H9 (cell line): ENCODE measurements around the gene FAM161A. TPM values are rescaled to one million over a fixed set of nuclear protein-coding genes. Genes with fewer than 3 reads are reported as not detected.

Source experiments
- DNase-seq: peaks from one replicate; pipeline ENCODE4 v3.0.0-alpha.2; 2017
- H2AFZ ChIP-seq: one replicate; pipeline ENCODE4 v1.6.1; 2013; ENCODE audit warnings: mild to moderate bottlenecking, low read length, control low read depth, moderate library complexity
- H2AK5ac ChIP-seq: 2 replicates; pipeline ENCODE4 v1.6.1; 2013; ENCODE audit warnings: low read length, control low read depth, mixed read lengths; ENCODE audit not compliant: insufficient read length
- H2BK120ac ChIP-seq: one replicate; pipeline ENCODE4 v1.6.1; 2013; ENCODE audit warnings: low read depth, mild to moderate bottlenecking, low read length, control low read depth, inconsistent platforms; ENCODE audit not compliant: poor library complexity, severe bottlenecking
- H2BK12ac ChIP-seq: 2 replicates; pipeline ENCODE4 v1.6.1; 2013; ENCODE audit warnings: low read length, control low read depth, mixed read lengths, low read depth; ENCODE audit not compliant: insufficient read length
- H2BK15ac ChIP-seq: 2 replicates; pipeline ENCODE4 v1.6.1; 2013; ENCODE audit warnings: low read depth, low read length, control low read depth
- H2BK20ac ChIP-seq: one replicate; pipeline ENCODE4 v1.6.1; 2013; ENCODE audit warnings: low read depth, mild to moderate bottlenecking, low read length, control low read depth, inconsistent platforms; ENCODE audit not compliant: poor library complexity, severe bottlenecking
- H2BK5ac ChIP-seq: 2 replicates; pipeline ENCODE4 v1.6.1; 2013; ENCODE audit warnings: low read length, control low read depth, mixed read lengths; ENCODE audit not compliant: insufficient read length
- H3K14ac ChIP-seq: 2 replicates; pipeline ENCODE4 v1.6.1; 2013; ENCODE audit warnings: low read length, control low read depth; ENCODE audit not compliant: insufficient read depth
- H3K18ac ChIP-seq: 2 replicates; pipeline ENCODE4 v1.6.1; 2013; ENCODE audit warnings: low read depth, mild to moderate bottlenecking, mixed read lengths, low read length, control low read depth; ENCODE audit not compliant: insufficient read length
- H3K23ac ChIP-seq: 2 replicates; pipeline ENCODE4 v1.6.1; 2013; ENCODE audit warnings: low read length, control low read depth, mixed read lengths, low read depth; ENCODE audit not compliant: insufficient read length
- H3K23me2 ChIP-seq: 2 replicates; pipeline ENCODE4 v1.6.1; 2013; ENCODE audit warnings: low read depth, mild to moderate bottlenecking, mixed read lengths, low read length, control low read depth; ENCODE audit not compliant: insufficient read length, poor library complexity, severe bottlenecking
- H3K27ac ChIP-seq: 2 replicates; pipeline ENCODE4 v1.5.1; 2013; ENCODE audit warnings: low read length, control low read depth, mixed read lengths, low read depth; ENCODE audit not compliant: insufficient read length
- H3K27me3 ChIP-seq: 2 replicates; pipeline ENCODE4 v1.6.1; 2013; ENCODE audit warnings: low read length, control low read depth, inconsistent platforms; ENCODE audit not compliant: insufficient read depth
- H3K4ac ChIP-seq: 2 replicates; pipeline ENCODE4 v1.6.1; 2013; ENCODE audit warnings: low read depth, mild to moderate bottlenecking, control low read depth, inconsistent platforms, low read length, moderate library complexity
- H3K4me1 ChIP-seq: 2 replicates; pipeline ENCODE4 v1.6.1; 2013; ENCODE audit warnings: low read length, control low read depth, inconsistent platforms; ENCODE audit not compliant: insufficient read depth
- H3K4me2 ChIP-seq: 2 replicates; pipeline ENCODE4 v1.6.1; 2013; ENCODE audit warnings: low read length, control low read depth, mixed read lengths; ENCODE audit not compliant: insufficient read length, insufficient read depth
- H3K56ac ChIP-seq: 2 replicates; pipeline ENCODE4 v1.6.1; 2013; ENCODE audit warnings: low read depth, mild to moderate bottlenecking, mixed read lengths, low read length, control low read depth; ENCODE audit not compliant: insufficient read length
- H3K79me1 ChIP-seq: 2 replicates; pipeline ENCODE4 v1.6.1; 2013; ENCODE audit warnings: low read depth, mild to moderate bottlenecking, moderate library complexity, low read length, control low read depth, inconsistent platforms; ENCODE audit not compliant: insufficient read depth, poor library complexity, severe bottlenecking
- H3K79me2 ChIP-seq: 2 replicates; pipeline ENCODE4 v1.6.1; 2013; ENCODE audit warnings: low read length, control low read depth, inconsistent platforms; ENCODE audit not compliant: insufficient read depth
- H3K9ac ChIP-seq: 2 replicates; pipeline ENCODE4 v1.6.1; 2013; ENCODE audit warnings: low read length, control low read depth, mixed read lengths; ENCODE audit not compliant: insufficient read length; ENCODE audit errors: extremely low read depth
- H3K9me3 ChIP-seq: one replicate; pipeline ENCODE4 v1.6.1; 2013; ENCODE audit warnings: low read depth, low read length, inconsistent platforms; ENCODE audit not compliant: control insufficient read depth
- H3T11ph ChIP-seq: one replicate; pipeline ENCODE4 v1.6.1; 2013; ENCODE audit warnings: mild to moderate bottlenecking, low read length, control low read depth, inconsistent platforms
- H4K20me1 ChIP-seq: one replicate; pipeline ENCODE4 v1.6.1; 2013; ENCODE audit not compliant: control insufficient read depth, insufficient read length, insufficient read depth
- H4K5ac ChIP-seq: 2 replicates; pipeline ENCODE4 v1.6.1; 2013; ENCODE audit warnings: low read depth, mild to moderate bottlenecking, mixed read lengths, low read length, control low read depth; ENCODE audit not compliant: insufficient read length
- H4K8ac ChIP-seq: replicated peaks from 2 replicates; pipeline ENCODE4 v1.6.1; 2013; ENCODE audit warnings: low read length, control low read depth, mixed read lengths, low read depth; ENCODE audit not compliant: insufficient read length
- H4K91ac ChIP-seq: 2 replicates; pipeline ENCODE4 v1.6.1; 2013; ENCODE audit warnings: low read depth, mild to moderate bottlenecking, moderate library complexity, mixed read lengths, low read length, control low read depth; ENCODE audit not compliant: insufficient read length
- H3K27ac Mint-ChIP-seq, 3 experiments: 2 replicates in 2 of 3; 3 replicates in 1 of 3; pipeline ENCODE4 v1.8.0; 2020 to 2021; ENCODE audit warnings: mixed read lengths in 3 of 3, mild to moderate bottlenecking in 1 of 3, moderate library complexity in 1 of 3
- H3K27me3 Mint-ChIP-seq: 2 replicates; pipeline ENCODE4 v1.8.0; 2021; ENCODE audit warnings: low read depth, mild to moderate bottlenecking, moderate library complexity, mixed read lengths
- H3K36me3 Mint-ChIP-seq, 3 experiments: 2 replicates in 2 of 3; 3 replicates in 1 of 3; pipeline ENCODE4 v1.8.0; 2020 to 2021; ENCODE audit warnings: low read depth in 3 of 3, mixed read lengths in 3 of 3; ENCODE audit not compliant: insufficient read depth in 1 of 3
- H3K4me1 Mint-ChIP-seq, 2 experiments: 2 replicates each; pipeline ENCODE4 v1.8.0; 2020; ENCODE audit warnings: mixed read lengths in 2 of 2
- H3K4me3 Mint-ChIP-seq, 2 experiments: 2 replicates in 1 of 2; 3 replicates in 1 of 2; pipeline ENCODE4 v1.8.0; 2020 to 2021; ENCODE audit warnings: mild to moderate bottlenecking in 2 of 2, mixed read lengths in 2 of 2, moderate library complexity in 1 of 2
- H3K9me3 Mint-ChIP-seq, 2 experiments: 2 replicates in 1 of 2; 3 replicates in 1 of 2; pipeline ENCODE4 v1.8.0; 2020; ENCODE audit warnings: mild to moderate bottlenecking in 2 of 2, mixed read lengths in 2 of 2, moderate library complexity in 1 of 2
- CTCF ChIP-seq: fragments of 200-600 bp; sonication (generic); conservative IDR thresholded peaks from 3 replicates; pipeline ENCODE4 v1.8.0; 2021; ENCODE audit warnings: antibody characterized with exemption, mild to moderate bottlenecking
- WGBS: extraction: QIAGEN DNeasy Blood & Tissue Kit; methylation state at CpG from one replicate; pipeline ENCODE4 v1.1.7; 2013; ENCODE audit warnings: missing lambda C conversion rate, low lambda C conversion rate, mixed read lengths; ENCODE audit not compliant: insufficient read length; ENCODE audit errors: extremely low coverage; 5-methylcytosine and 5-hydroxymethylcytosine counted together
- total RNA-seq: library from RNA; stranded (reverse); gene quantifications from 2 replicates; pipeline ENCODE4 v1.2.1, GENCODE V29; 2021

FAM161A gene
- total RNA-seq, 1 experiment from 2014 or later, result 15.8 TPM

DNA sequence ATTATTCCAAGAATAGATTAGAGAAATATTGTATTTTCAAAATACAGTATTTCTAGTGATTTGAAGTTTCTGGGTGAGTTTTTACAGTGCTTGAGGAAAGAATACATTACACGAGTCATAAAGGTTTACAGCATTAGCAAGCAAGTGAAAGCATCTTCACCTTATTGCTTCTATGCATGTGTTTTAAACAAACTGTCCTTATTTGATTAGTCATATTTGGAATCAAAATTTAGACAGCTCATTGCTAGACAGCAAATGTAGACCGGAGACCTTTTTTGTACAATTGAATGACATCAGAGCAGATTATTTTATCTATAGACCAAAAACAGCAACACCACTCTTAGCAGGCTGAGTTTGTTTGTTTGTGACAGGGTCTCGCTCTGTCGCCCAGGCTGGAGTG is 69.2 kb downstream of the FAM161A start:
- Histone ChIP-seq H3K18ac (no peak overlapping the region), H3K4ac (no peak overlapping the region), H2BK15ac (no peak overlapping the region), H2AK5ac (no peak overlapping the region), H4K20me1 (no peaks in the 10 kb centered on the region), H3K27me3 (no peaks in the 10 kb centered on the region), H3K9me3 (no peaks in the 10 kb centered on the region), H3T11ph (no peak overlapping the region), H2BK12ac (no peak overlapping the region), H3K4me2 (no peak overlapping the region), H3K4me1 (no peaks in the 10 kb centered on the region), H3K79me2 (no peaks in the 10 kb centered on the region), H3K27ac (no peak overlapping the region), H3K23ac (no peak overlapping the region), H4K5ac (no peak overlapping the region), H2AFZ (no peak overlapping the region), H2BK120ac (no peak overlapping the region), H3K9ac (no peak overlapping the region), H2BK5ac (no peak overlapping the region), H3K79me1 (no peaks in the 10 kb centered on the region), H4K8ac (no peak overlapping the region), H3K14ac (no peak overlapping the region), H4K91ac (no peak overlapping the region), H3K23me2 (no peaks in the 10 kb centered on the region), H3K56ac (no peak overlapping the region), H2BK20ac (no peak overlapping the region)
- TF ChIP-seq CTCF, result no peak
- no peak overlapping the region for H3K4me3 Mint-ChIP-seq
- H3K27me3 Mint-ChIP-seq, result peaks cover 5% of the 10 kb centered on the region
- peaks cover 0 to 5% of the 10 kb centered on the region in 2 experiments; a peak in 1 of 5 replicates for H3K9me3 Mint-ChIP-seq
- H3K27ac Mint-ChIP-seq, result no peak overlapping the region
- peaks cover 0 to 4% of the 10 kb centered on the region in 2 experiments; a peak in 2 of 4 replicates for H3K4me1 Mint-ChIP-seq
- no peaks in the 10 kb centered on the region for H3K36me3 Mint-ChIP-seq
- WGBS, result no CpG with 5 or more reads among the region's 4 CpGs
- DNase-seq, result no peak
